Right lobe of liver (tissue), 4 donors: ENCODE data around the gene SPCS2.

Source experiments
- POLR2A ChIP-seq: fragments of 450-650 bp; IDR thresholded peaks from one replicate; pipeline ENCODE4 v1.6.1; 2017; ENCODE audit warnings: antibody characterized with exemption, mild to moderate bottlenecking
- TF ChIP-seq, protein P1 (sequence below), 4 donors: fragments of 200-600 bp in 3 of 4; fragments of 450-650 bp in 1 of 4; IDR thresholded peaks; one replicate each; pipeline versions ENCODE4 v1.5.1 to v1.8.0; 2016 to 2022; ENCODE audit warnings: antibody characterized with exemption in 4 of 4, mild to moderate bottlenecking in 2 of 4
- donor health status: DM: no; HTN: no; CAD: no.
- donor health status: DM: no; HTN: no; CAD: no.
- donor health status: DM: no; HTN: yes; CAD: no.

DNA sequence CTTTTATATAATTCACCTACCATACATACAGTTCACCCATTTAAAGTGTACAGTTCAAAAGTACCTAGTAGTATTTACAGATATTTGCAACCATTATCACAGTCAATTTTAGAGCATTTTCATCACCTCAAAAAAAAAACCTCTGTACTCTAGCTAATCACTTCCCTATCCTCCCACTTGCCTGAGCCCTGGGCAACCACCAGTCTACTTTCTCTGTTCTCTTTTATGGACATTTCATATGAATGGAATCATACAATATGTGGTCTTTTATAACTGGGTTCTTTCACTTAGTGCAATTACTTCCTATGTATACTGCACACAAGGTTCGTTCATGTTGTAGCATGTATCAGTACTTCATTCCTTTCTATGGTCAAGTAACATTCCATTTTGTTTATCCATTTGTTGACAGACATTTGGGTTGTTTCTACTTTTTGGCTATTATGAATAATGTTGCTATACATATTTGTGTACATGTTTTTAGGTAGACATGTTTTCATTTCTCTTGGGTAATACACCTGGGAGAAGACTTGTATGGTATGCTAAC, 21.9 kb downstream of the SPCS2 start:
- TF ChIP-seq, protein P1, sequence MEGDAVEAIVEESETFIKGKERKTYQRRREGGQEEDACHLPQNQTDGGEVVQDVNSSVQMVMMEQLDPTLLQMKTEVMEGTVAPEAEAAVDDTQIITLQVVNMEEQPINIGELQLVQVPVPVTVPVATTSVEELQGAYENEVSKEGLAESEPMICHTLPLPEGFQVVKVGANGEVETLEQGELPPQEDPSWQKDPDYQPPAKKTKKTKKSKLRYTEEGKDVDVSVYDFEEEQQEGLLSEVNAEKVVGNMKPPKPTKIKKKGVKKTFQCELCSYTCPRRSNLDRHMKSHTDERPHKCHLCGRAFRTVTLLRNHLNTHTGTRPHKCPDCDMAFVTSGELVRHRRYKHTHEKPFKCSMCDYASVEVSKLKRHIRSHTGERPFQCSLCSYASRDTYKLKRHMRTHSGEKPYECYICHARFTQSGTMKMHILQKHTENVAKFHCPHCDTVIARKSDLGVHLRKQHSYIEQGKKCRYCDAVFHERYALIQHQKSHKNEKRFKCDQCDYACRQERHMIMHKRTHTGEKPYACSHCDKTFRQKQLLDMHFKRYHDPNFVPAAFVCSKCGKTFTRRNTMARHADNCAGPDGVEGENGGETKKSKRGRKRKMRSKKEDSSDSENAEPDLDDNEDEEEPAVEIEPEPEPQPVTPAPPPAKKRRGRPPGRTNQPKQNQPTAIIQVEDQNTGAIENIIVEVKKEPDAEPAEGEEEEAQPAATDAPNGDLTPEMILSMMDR (IDR thresholded peaks at IDR 0.05): no peak
- no peak for TF ChIP-seq POLR2A
